A673 (cell line): ENCODE results near the gene CDK17. TPM values are rescaled to one million over a fixed set of nuclear protein-coding genes. Genes with fewer than 3 reads are reported as not detected.

ENCODE experiments used
- BruUV-seq: library from RNA; stranded (reverse); fragments of 400-500 nt; replicated peaks from 2 replicates; lab custom pipeline; 2021; lab: Mats Ljungman, UMichigan
- CTCF ChIA-PET: fragments of 300-600 bp; sonication (Branson Sonifier 250); formaldehyde crosslinking; loops from one replicate; lab custom pipeline; 2022; ENCODE audit warnings: antibody characterized with exemption; lab: Charles Lee
- POLR2A ChIA-PET: fragments of 300-600 bp; sonication (Branson Sonifier 250); formaldehyde crosslinking; loops from one replicate; lab custom pipeline; 2022; ENCODE audit warnings: antibody characterized with exemption; ENCODE audit not compliant: low non-redundant PET; lab: Charles Lee
- DNase-seq: peaks from one replicate; pipeline ENCODE4 v3.0.0-alpha.2; 2015; ENCODE audit warnings: low spot score
- H3K27ac ChIP-seq: fragments of 200-600 bp; sonication (generic); 2 replicates; pipeline ENCODE4 v1.5.1; 2016; ENCODE audit warnings: mixed run types, low read depth, mild to moderate bottlenecking, mixed read lengths, antibody characterized with exemption, low read length; ENCODE audit not compliant: poor library complexity, severe bottlenecking
- H3K27me3 ChIP-seq: fragments of 200-600 bp; sonication (generic); replicated peaks from 2 replicates; pipeline ENCODE4 v1.6.1; 2017; ENCODE audit warnings: mixed run types, low read depth, mild to moderate bottlenecking, mixed read lengths, antibody characterized with exemption, low read length; ENCODE audit not compliant: insufficient read depth, poor library complexity
- H3K36me3 ChIP-seq: fragments of 200-600 bp; sonication (generic); 2 replicates; pipeline ENCODE4 v1.6.1; 2016; ENCODE audit warnings: mixed run types, mild to moderate bottlenecking, mixed read lengths, antibody characterized with exemption, low read length; ENCODE audit not compliant: insufficient read depth, poor library complexity, severe bottlenecking
- H3K4me1 ChIP-seq: fragments of 200-600 bp; sonication (generic); 2 replicates; pipeline ENCODE4 v1.6.1; 2017; ENCODE audit warnings: mixed run types, mild to moderate bottlenecking, mixed read lengths, antibody characterized with exemption, low read length; ENCODE audit not compliant: insufficient read depth, poor library complexity, severe bottlenecking
- H3K4me3 ChIP-seq: fragments of 200-600 bp; sonication (generic); 2 replicates; pipeline ENCODE4 v1.5.1; 2016; ENCODE audit warnings: low read depth, mixed run types, mild to moderate bottlenecking, mixed read lengths, low read length; ENCODE audit not compliant: poor library complexity, severe bottlenecking
- H3K9me3 ChIP-seq: fragments of 200-600 bp; sonication (generic); 2 replicates; pipeline ENCODE4 v1.6.1; 2016; ENCODE audit warnings: mixed run types, low read depth, mild to moderate bottlenecking, mixed read lengths, antibody characterized with exemption, low read length; ENCODE audit not compliant: poor library complexity, severe bottlenecking
- CTCF ChIP-seq: fragments of 300-800, 200-600 bp; sonication (generic); conservative IDR thresholded peaks from 2 replicates; pipeline ENCODE4 v1.5.1; 2017; ENCODE audit warnings: low read depth, mild to moderate bottlenecking, antibody characterized with exemption, low read length, moderate library complexity, mixed read lengths
- EZH2 ChIP-seq: fragments of 200-600 bp; sonication (generic); IDR thresholded peaks from 2 replicates; pipeline ENCODE4 v1.6.1; 2017; ENCODE audit warnings: borderline replicate concordance, low read depth, mild to moderate bottlenecking, mixed read lengths, antibody characterized with exemption, low read length; ENCODE audit not compliant: poor library complexity, severe bottlenecking
- intact Hi-C: fragments of 100-400 bp; cut with micrococcal nuclease; formaldehyde crosslinking; loops from one replicate; pipeline ENCODE4 v1.10.0; 2022; ENCODE audit not compliant: unreplicated experiment
- total RNA-seq: library from RNA; stranded (reverse); gene quantifications from 2 replicates; pipeline ENCODE4 v1.2.3, GENCODE V29; 2021

The CDK17 gene
- total RNA-seq, 1 experiment from 2014 or later: 34.8 TPM

GRCh38 chr12:96366381-96366654 lies 33.9 kb downstream of the CDK17 start:
- Histone ChIP-seq H3K27ac (no peak overlapping the region), H3K36me3 (no peaks in the 10 kb centered on the region), H3K4me1 (peaks cover 31% of the 10 kb centered on the region), H3K27me3 (no peaks in the 10 kb centered on the region), H3K9me3 (no peaks in the 10 kb centered on the region), H3K4me3 (no peak overlapping the region)
- ChIA-PET POLR2A (no interaction called here), CTCF (no interaction called here)
- BruUV-seq: no TSS peak
- DNase-seq: no peak
- TF ChIP-seq CTCF (no peak), EZH2 (no peak)
- intact Hi-C loops: no loop called here

- H3K4me1 ChIP-seq: peaks cover 30% of the 10 kb centered on the region
- TF ChIP-seq EZH2 (no peak), CTCF (no peak)
- no TSS peak for BruUV-seq
- intact Hi-C loops: no loop called here
- no peak overlapping the region for H3K27ac ChIP-seq
- H3K36me3 ChIP-seq: no peaks in the 10 kb centered on the region
- no peaks in the 10 kb centered on the region for H3K27me3 ChIP-seq
- no peaks in the 10 kb centered on the region for H3K9me3 ChIP-seq
- CTCF ChIA-PET: no interaction called here
- H3K4me3 ChIP-seq: no peak overlapping the region
- DNase-seq: no peak
- POLR2A ChIA-PET: no interaction called here
Measured at GRCh38 chr12:96365604-96366380, 34.4 kb downstream of the CDK17 start.

GRCh38 chr12:96364092-96364700 lies 36.0 kb downstream of the CDK17 start:
- no TSS peak for BruUV-seq
- H3K27ac ChIP-seq: no peak overlapping the region
- no peaks in the 10 kb centered on the region for H3K27me3 ChIP-seq
- ChIA-PET POLR2A (no interaction called here), CTCF (no interaction called here)
- no peak overlapping the region for H3K4me3 ChIP-seq
- H3K4me1 ChIP-seq: peaks cover 21% of the 10 kb centered on the region
- intact Hi-C loops: no loop called here
- no peak for DNase-seq
- H3K36me3 ChIP-seq: no peaks in the 10 kb centered on the region
- TF ChIP-seq CTCF (no peak), EZH2 (no peak)
- H3K9me3 ChIP-seq: no peaks in the 10 kb centered on the region
